CD4-positive, alpha-beta T cell treated with Interleukin-21 for 1 hour (primary cell): ENCODE results near the gene STK17A.
"Not testable (repeated sequence)": the region's sequence is repeated elsewhere in the genome, so short reads cannot be mapped to it uniquely, and the experiment has no call there.

Experiments used
- DNase-seq: peaks from one replicate; pipeline ENCODE4 v3.0.0-alpha.2; 2020

Gene STK17A

DNA sequence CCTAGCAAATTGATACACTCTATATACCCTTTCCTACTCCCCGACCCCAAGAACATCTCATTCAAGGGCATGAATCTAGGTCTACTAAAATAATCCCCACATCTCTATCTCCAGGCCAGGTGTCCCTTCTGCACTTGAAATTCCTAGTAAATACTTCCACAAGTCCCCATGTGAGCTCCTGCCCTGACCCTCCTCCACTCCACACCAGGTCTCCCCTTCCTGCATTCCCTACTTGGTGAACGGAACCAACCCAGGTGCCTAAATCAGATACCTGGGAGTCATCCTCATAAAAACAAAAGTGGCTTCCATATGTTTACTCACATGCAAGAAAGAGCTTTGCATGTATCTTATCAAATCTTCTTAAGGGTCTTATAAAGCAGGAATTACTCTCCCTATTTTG, 77.2 kb downstream of the STK17A start:
- DNase-seq: no peak

DNA sequence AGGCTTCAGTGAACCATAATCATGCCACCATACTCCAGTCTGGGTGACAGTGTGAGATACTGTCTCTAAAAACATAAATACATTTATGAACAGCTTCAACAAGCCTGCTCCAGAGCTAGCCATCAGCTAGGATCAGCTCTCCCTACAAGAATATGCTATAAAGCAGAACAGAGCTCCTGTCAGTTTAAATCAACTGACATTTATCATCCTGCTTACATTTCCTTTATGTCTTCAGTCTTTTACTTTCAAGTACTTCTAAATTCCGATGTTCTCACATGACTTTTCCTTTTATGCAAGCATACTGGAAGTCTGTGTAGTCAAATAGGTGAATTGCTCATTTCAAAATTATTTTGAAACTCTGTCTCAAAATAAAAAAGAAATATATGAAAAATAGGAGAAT, 81.8 kb downstream of the STK17A start:
- no peak for DNase-seq

DNA sequence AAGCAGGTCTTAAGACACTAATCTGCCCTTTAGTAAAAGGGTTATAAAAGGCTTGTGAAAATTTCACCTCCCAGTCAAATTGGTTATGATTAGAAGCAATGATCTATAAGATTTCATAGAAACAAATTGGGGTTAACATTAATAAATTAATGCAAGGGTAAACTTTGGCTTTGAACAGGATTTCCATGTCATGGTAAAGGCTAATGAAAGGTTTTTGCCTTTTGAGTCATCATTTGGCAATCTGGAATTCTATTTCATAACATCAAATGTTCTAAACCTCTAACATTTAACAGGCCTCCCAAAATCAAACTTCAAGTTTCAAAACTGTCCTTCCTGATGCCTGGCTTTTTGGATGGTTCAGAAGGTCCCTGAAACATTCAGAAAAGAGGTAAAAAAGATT, 84.0 kb downstream of the STK17A start:
- no peak for DNase-seq

DNA sequence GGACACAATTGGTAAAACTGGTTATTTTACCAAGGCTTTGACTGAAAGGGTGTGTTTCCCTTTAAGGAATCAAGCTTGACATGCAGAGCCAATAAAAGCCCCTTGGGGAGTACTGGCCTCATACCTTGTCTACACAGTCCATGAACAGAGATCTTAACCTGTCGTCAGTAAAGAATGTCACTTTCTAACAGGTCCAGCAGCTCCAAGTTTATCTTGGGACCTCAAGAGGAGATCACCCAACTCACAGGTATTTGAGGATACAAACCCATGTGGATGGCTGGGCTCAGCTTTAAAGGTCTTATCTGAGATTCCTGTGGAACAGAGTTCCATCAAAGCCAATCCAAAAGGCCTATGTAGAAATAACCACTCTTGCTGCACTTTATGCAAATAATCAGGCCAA, 85.1 kb downstream of the STK17A start:
- no peak for DNase-seq

GRCh38 chr7:43669286-43670081, 86.6 kb downstream of the STK17A start:
- peak; percentile 90 for DNase-seq

DNA sequence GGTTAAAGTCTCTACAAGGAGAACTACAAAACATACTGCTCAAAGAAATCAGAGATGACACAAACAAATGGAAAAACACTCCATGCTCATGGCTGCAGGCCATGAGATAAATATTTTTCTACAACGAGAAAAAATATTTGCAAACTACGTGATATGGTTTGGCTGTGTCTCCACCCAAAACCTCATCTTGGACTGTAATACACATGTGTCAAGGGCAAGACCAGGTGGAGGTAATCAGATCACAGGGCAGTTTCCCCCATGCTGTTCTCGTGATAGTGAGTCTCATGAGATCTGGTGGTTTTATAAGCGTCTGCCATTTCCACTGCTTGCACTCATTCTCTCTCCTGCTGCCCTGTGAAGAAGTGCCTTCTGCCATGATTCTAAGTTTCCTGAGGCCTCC, 88.6 kb downstream of the STK17A start:
- no peak for DNase-seq

- not testable (repeated sequence) for DNase-seq
Measured at GRCh38 chr7:43673243-43673976, 90.5 kb downstream of the STK17A start.

DNA sequence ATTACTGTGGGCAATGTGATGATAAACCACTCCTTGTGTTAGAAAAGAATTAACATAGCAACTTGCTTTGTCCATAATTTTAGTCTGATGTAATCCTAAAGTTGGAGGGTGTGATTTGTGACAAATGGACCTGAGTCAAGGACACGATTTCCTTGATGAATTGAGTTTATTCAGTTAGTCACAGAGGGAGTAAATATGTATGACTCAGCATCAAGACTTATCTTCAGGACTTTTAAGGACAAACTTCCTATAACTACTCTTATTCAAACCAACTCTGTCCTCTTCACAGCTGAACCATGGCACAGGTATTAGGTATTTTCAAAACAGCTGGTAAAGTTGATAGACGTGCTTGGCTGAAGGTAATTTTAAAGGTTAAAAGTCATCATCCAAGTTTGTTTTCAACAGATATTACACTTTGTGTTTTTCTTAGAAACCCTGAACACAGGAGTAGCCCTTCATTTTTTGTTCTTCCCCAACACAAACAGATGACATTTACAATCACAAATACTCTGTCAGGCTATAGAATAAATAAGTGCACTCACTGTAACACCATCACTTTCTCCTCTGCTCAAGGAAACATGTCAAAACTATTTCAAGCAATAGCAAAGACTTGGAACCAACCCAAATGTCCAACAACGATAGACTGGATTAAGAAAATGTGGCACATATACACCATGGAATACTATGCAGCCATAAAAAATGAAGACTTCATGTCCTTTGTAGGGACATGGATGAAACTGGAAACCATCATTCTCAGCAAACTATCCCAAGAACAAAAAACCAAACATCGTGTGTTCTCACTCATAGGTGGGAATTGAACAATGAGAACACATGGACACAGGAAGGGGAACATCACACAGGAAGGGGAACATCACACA, 91.9 kb downstream of the STK17A start:
- no peak for DNase-seq
